ENCODE results near the gene CARNS1. TPM values are rescaled to one million over a fixed set of nuclear protein-coding genes. Genes with fewer than 3 reads are reported as not detected.

The CARNS1 gene
- total and polyA plus RNA-seq, 10 of the 15 experiments (the other 5 are each of a cell fraction or from before 2014, with no cell fraction given), result 0.02 to 0.14 (median 0.10) TPM; not detected in 3

GRCh38 chr11:67464411-67465188 lies 49.1 kb downstream of the CARNS1 start (continued):
- TF ChIP-seq ZNF592 (IDR thresholded peaks at IDR 0.05), result no peak
- TF ChIP-seq PML (IDR thresholded peaks at IDR 0.05; ENCODE audit: low read length), result no peak
- TF ChIP-seq SREBF2 (IDR thresholded peaks at IDR 0.05; ENCODE audit: low read length), result no peak
- TF ChIP-seq POLR2AphosphoS2 (IDR thresholded peaks at IDR 0.05; ENCODE audit: low read depth, low read length), result peak; percentile 77
- peak; percentile 37; the same call in 1 of the 3 replicates for TF ChIP-seq POU2F2 (IDR thresholded peaks at IDR 0.05; ENCODE audit: borderline replicate concordance, low read depth, low read length)
- no peak for TF ChIP-seq ZZZ3 (IDR thresholded peaks at IDR 0.05; ENCODE audit: control insufficient read depth, insufficient read length, low read depth)
- TF ChIP-seq SPI1 (IDR thresholded peaks at IDR 0.05; ENCODE audit: borderline replicate concordance, insufficient read depth, low read depth, low read length), result peak; percentile 4; the same call in 1 of the 2 replicates
- no peak for TF ChIP-seq MTA3 (IDR thresholded peaks at IDR 0.05; ENCODE audit: borderline replicate concordance, low read length)
- no peak for TF ChIP-seq RCOR1 (conservative IDR thresholded peaks at IDR 0.05; ENCODE audit: low read depth, low read length)
- TF ChIP-seq ESRRA (IDR thresholded peaks at IDR 0.05; ENCODE audit: low read length), result no peak
- TF ChIP-seq NKRF (conservative IDR thresholded peaks at IDR 0.05), result no peak
- no peak for TF ChIP-seq CBFB (IDR thresholded peaks at IDR 0.05; ENCODE audit: low read depth)
- TF ChIP-seq ZSCAN29 (IDR thresholded peaks at IDR 0.05), result no peak
- TF ChIP-seq RAD21 (IDR thresholded peaks at IDR 0.05; ENCODE audit: insufficient read depth, low read depth, low read length), result no peak
- no peak for TF ChIP-seq CBX5 (IDR thresholded peaks at IDR 0.05; ENCODE audit: low read depth)
- no peak for TF ChIP-seq CREB1 (IDR thresholded peaks at IDR 0.05; ENCODE audit: low read depth)
- TF ChIP-seq JUND (IDR thresholded peaks at IDR 0.05; ENCODE audit: low read depth, low read length), result no peak
- no peak; the same call in 1 of the 2 replicates for TF ChIP-seq SMAD5 (IDR thresholded peaks at IDR 0.05; ENCODE audit: low read depth)
- TF ChIP-seq PBX3 (IDR thresholded peaks at IDR 0.05; ENCODE audit: insufficient replicate concordance, low read depth, low read length), result no peak
- TF ChIP-seq BCLAF1 (IDR thresholded peaks at IDR 0.05), result no peak
